Endothelial cell of umbilical vein (primary cell): ENCODE results near the gene TFDP1. TPM values are rescaled to one million over a fixed set of nuclear protein-coding genes. Genes with fewer than 3 reads are reported as not detected.

Experiments
- BruUV-seq: library from RNA; stranded (reverse); fragments of 400-500 nt; replicated peaks from 2 replicates; lab custom pipeline; 2021; lab: Mats Ljungman, UMichigan
- CTCF ChIA-PET: fragments of 300-600, 350-600 bp; sonication (Branson Sonifier 250); formaldehyde crosslinking; loops from one replicate; lab custom pipeline; 2021; ENCODE audit warnings: antibody characterized with exemption, inconsistent platforms; lab: Charles Lee
- POLR2A ChIA-PET: fragments of 300-600, 350-600 bp; sonication (Branson Sonifier 250); formaldehyde crosslinking; loops from one replicate; lab custom pipeline; 2021; ENCODE audit warnings: antibody characterized with exemption, inconsistent platforms; lab: Charles Lee
- DNase-seq: peaks from one replicate; pipeline ENCODE4 v3.0.0-alpha.2; 2011; ENCODE audit warnings: low read depth, low spot score
- FAIRE-seq: peaks from 2 replicates; lab custom pipeline; 2011; peaks lifted over from hg19 to GRCh38; lab: Jason Lieb, UNC
- H2AFZ ChIP-seq: 2 replicates; pipeline ENCODE4 v1.6.0; 2012; ENCODE audit warnings: low read depth, low read length, control low read depth, inconsistent platforms
- H3K27ac ChIP-seq: 2 replicates; pipeline ENCODE4 v1.5.1; 2011; ENCODE audit warnings: low read depth, mild to moderate bottlenecking, control low read depth, low read length, moderate library complexity; ENCODE audit not compliant: insufficient read depth
- H3K27me3 ChIP-seq, 2 experiments: 2 replicates each; pipeline versions ENCODE4 v1.6.0 to v1.6.1; 2011; ENCODE audit warnings: low read length in 2 of 2, mixed read lengths in 1 of 2; ENCODE audit not compliant: control insufficient read depth in 2 of 2, insufficient read depth in 2 of 2
- H3K36me3 ChIP-seq, 2 experiments: 2 replicates in 1 of 2; 3 replicates in 1 of 2; pipeline ENCODE4 v1.5.1; 2011; ENCODE audit warnings: low read length in 2 of 2, mild to moderate bottlenecking in 1 of 2, moderate library complexity in 1 of 2; ENCODE audit not compliant: control insufficient read depth in 2 of 2, insufficient read depth in 2 of 2; ENCODE audit errors: extremely low read depth in 1 of 2
- H3K4me1 ChIP-seq: 3 replicates; pipeline ENCODE4 v1.5.1; 2011; ENCODE audit warnings: mild to moderate bottlenecking, low read length; ENCODE audit not compliant: control insufficient read depth, insufficient read depth; ENCODE audit errors: extremely low read depth
- H3K4me2 ChIP-seq: 2 replicates; pipeline ENCODE4 v1.6.1; 2011; ENCODE audit warnings: low read length, control low read depth, mixed read lengths; ENCODE audit not compliant: insufficient read depth
- H3K4me3 ChIP-seq, 3 experiments: fragments of 200-600 bp in 1 of 3; sonication (generic), shearing (Covaris generic) in 1 of 3; replicated peaks in 1 of 3; 2 replicates each; pipeline ENCODE4 v1.5.1; 2011 to 2016; ENCODE audit warnings: control low read depth in 3 of 3, low read length in 3 of 3, mild to moderate bottlenecking in 2 of 3, inconsistent platforms in 1 of 3, low read depth in 1 of 3, moderate library complexity in 1 of 3; ENCODE audit not compliant: insufficient read depth in 1 of 3
- H3K79me2 ChIP-seq: 2 replicates; pipeline ENCODE4 v1.6.0; 2012; ENCODE audit warnings: low read length, inconsistent platforms; ENCODE audit not compliant: control insufficient read depth, insufficient read depth
- H3K9ac ChIP-seq: replicated peaks from 2 replicates; pipeline ENCODE3; 2011; ENCODE audit warnings: low read length, control low read depth; ENCODE audit not compliant: insufficient read depth; ENCODE audit errors: extremely low read depth
- H3K9me1 ChIP-seq: replicated peaks from 3 replicates; pipeline ENCODE4 v1.6.0; 2011; ENCODE audit warnings: mild to moderate bottlenecking, low read length; ENCODE audit not compliant: control insufficient read depth, insufficient read depth; ENCODE audit errors: extremely low read depth
- H3K9me3 ChIP-seq: replicated peaks from 2 replicates; pipeline ENCODE4 v1.5.1; 2012; ENCODE audit warnings: low read length, inconsistent platforms; ENCODE audit not compliant: control insufficient read depth, insufficient read depth
- H4K20me1 ChIP-seq: replicated peaks from 2 replicates; pipeline ENCODE3; 2011; ENCODE audit warnings: mild to moderate bottlenecking, low read length; ENCODE audit not compliant: control insufficient read depth, insufficient read depth; ENCODE audit errors: extremely low read depth
- EZH2 ChIP-seq: IDR thresholded peaks from 2 replicates; pipeline ENCODE4 v1.6.1; 2012; ENCODE audit warnings: borderline replicate concordance, low read depth, mild to moderate bottlenecking, moderate library complexity, low read length, inconsistent platforms; ENCODE audit not compliant: severe bottlenecking
- FOS ChIP-seq: IDR thresholded peaks from 2 replicates; pipeline ENCODE4 v1.6.1; 2011; ENCODE audit warnings: mild to moderate bottlenecking, low read length, moderate library complexity, borderline replicate concordance; ENCODE audit not compliant: insufficient read depth
- GATA2 ChIP-seq: IDR thresholded peaks from 2 replicates; pipeline ENCODE4 v1.7.0; 2011; ENCODE audit warnings: low read depth, mild to moderate bottlenecking, moderate library complexity, mixed read lengths, low read length; ENCODE audit not compliant: insufficient read length, insufficient read depth
- JUN ChIP-seq: IDR thresholded peaks from 2 replicates; pipeline ENCODE4 v1.6.1; 2011; ENCODE audit warnings: borderline replicate concordance, low read depth; ENCODE audit not compliant: insufficient read length, insufficient read depth
- MYC ChIP-seq: IDR thresholded peaks from one replicate; pipeline ENCODE4 v1.6.1; 2011; ENCODE audit warnings: mild to moderate bottlenecking, low read depth, low read length
- POLR2A ChIP-seq: IDR thresholded peaks from 2 replicates; pipeline ENCODE4 v1.6.1; 2012; ENCODE audit warnings: low read depth, mild to moderate bottlenecking, control low read depth, low read length
- POLR2AphosphoS5 ChIP-seq: IDR thresholded peaks from 2 replicates; pipeline ENCODE4 v1.6.1; 2012; ENCODE audit warnings: low read depth, mild to moderate bottlenecking, control low read depth, low read length, moderate library complexity; ENCODE audit not compliant: insufficient read depth
- dilution Hi-C: fragments of 300-500 bp; cut with MboI; formaldehyde crosslinking; loops from one replicate; pipeline ENCODE4 v1.15.0; 2019; ENCODE audit warnings: low sequenced_read_pairs; ENCODE audit not compliant: extremely low pct_ligation_motif_present
- intact Hi-C: fragments of 100-400 bp; cut with micrococcal nuclease; formaldehyde crosslinking; loops from one replicate; pipeline ENCODE4 v1.10.0; 2022
- polyA plus RNA-seq, 4 experiments: library from polyadenylated mRNA; depleted of rRNA in 3 of 4; stranded (reverse) in 3 of 4; unstranded in 1 of 4; fragments of >200 nt; gene quantifications; 2 replicates each; pipeline versions ENCODE4 v1.2.1 to v1.2.3, GENCODE V29; 2011 to 2012; ENCODE audit warnings: missing spikeins in 1 of 4
- total RNA-seq: library from RNA; stranded (reverse); gene quantifications from 2 replicates; pipeline ENCODE4 v1.2.3, GENCODE V29; 2021
- TF ChIP-seq, protein P1 (sequence below): IDR thresholded peaks from 2 replicates; pipeline ENCODE4 v1.6.1; 2011; ENCODE audit not compliant: insufficient read depth, insufficient read length
- TF ChIP-seq, protein P2 (sequence below), 2 donors: IDR thresholded peaks; 1 replicate in 1 of 2; 2 replicates in 1 of 2; pipeline ENCODE4 v1.5.1; 2011; ENCODE audit warnings: low read length in 2 of 2, mild to moderate bottlenecking in 2 of 2, moderate library complexity in 2 of 2, control low read depth in 1 of 2, inconsistent platforms in 1 of 2, low read depth in 1 of 2; ENCODE audit not compliant: insufficient read depth in 1 of 2; ENCODE audit errors: extremely low read depth in 1 of 2

The TFDP1 gene
- total and polyA plus RNA-seq, 2 donors (not counting 3 experiments of a cell fraction or from before 2014, with no cell fraction given) = 64.3 to 137 TPM

- DNase-seq (no peak), FAIRE-seq (no peak)
- Histone ChIP-seq H3K4me1 (no peaks in the 10 kb centered on the region), H3K79me2 (no peaks in the 10 kb centered on the region), H3K4me2 (no peak overlapping the region), H3K36me3 (no peaks in the 10 kb centered on the region), H2AFZ (no peak overlapping the region), H3K9ac (no peak overlapping the region), H3K27ac (no peak overlapping the region), H3K4me3 (no peak overlapping the region), H4K20me1 (no peaks in the 10 kb centered on the region), H3K9me3 (no peaks in the 10 kb centered on the region), H3K9me1 (no peaks in the 10 kb centered on the region), H3K27me3 (no peaks in the 10 kb centered on the region)
- TF ChIP-seq FOS (no peak), MYC (no peak), POLR2A (no peak), JUN (no peak), EZH2 (no peak)
- TF ChIP-seq, protein P1, sequence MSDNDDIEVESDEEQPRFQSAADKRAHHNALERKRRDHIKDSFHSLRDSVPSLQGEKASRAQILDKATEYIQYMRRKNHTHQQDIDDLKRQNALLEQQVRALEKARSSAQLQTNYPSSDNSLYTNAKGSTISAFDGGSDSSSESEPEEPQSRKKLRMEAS = no peak
- dilution Hi-C loops = no loop called here
- intact Hi-C loops = no loop called here
- no TSS peak for BruUV-seq
- CTCF ChIA-PET = interaction anchor here (2.5 kb wide), 1 partner anchor 55 kb away, joined by 8 read pairs; no protein-coding TSS in a partner anchor
- POLR2A ChIA-PET = no interaction called here
These were observed 85.3 kb downstream of the TFDP1 start for GRCh38 chr13:113669755-113670341.

DNA sequence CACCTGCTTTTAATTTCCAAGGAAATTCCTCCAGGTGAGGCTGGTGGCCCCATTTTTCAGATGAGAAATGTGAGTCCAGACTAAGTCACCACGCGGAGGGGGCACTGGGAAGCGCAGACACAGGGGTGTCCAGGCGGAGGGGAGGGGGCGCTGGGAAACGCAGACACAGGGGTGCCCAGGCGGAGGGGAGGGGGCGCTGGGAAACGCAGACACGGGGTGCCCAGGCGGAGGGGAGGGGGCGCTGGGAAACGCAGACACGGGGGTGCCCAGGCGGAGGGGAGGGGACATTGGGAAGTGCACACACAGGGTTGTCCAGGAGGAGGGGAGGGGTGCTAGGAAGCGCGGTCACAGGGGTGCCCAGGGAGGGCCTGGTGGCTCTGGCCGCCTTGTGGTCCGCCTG is 86.0 kb downstream of the TFDP1 start:
- ChIA-PET POLR2A (no interaction called here), CTCF (interaction anchor here (0.9 to 2.5 kb wide), 2 partner anchors 54 to 234 kb away, joined by 3 to 8 read pairs; no protein-coding TSS in a partner anchor)
- no peaks in the 10 kb centered on the region for H3K79me2 ChIP-seq
- no peak for FAIRE-seq
- no peaks in the 10 kb centered on the region for H3K9me1 ChIP-seq
- no peak for TF ChIP-seq EZH2
- TF ChIP-seq FOS = no peak
- TF ChIP-seq, protein P2, sequence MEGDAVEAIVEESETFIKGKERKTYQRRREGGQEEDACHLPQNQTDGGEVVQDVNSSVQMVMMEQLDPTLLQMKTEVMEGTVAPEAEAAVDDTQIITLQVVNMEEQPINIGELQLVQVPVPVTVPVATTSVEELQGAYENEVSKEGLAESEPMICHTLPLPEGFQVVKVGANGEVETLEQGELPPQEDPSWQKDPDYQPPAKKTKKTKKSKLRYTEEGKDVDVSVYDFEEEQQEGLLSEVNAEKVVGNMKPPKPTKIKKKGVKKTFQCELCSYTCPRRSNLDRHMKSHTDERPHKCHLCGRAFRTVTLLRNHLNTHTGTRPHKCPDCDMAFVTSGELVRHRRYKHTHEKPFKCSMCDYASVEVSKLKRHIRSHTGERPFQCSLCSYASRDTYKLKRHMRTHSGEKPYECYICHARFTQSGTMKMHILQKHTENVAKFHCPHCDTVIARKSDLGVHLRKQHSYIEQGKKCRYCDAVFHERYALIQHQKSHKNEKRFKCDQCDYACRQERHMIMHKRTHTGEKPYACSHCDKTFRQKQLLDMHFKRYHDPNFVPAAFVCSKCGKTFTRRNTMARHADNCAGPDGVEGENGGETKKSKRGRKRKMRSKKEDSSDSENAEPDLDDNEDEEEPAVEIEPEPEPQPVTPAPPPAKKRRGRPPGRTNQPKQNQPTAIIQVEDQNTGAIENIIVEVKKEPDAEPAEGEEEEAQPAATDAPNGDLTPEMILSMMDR (IDR thresholded peaks at IDR 0.05; ENCODE audit: extremely low read depth in 1 of 2, insufficient read depth in 1 of 2, low read depth in 1 of 2, low read length in 2 of 2) = no peak
- no peak for TF ChIP-seq GATA2
- no peak for TF ChIP-seq JUN
- no peak for TF ChIP-seq POLR2AphosphoS5
- no peak for TF ChIP-seq MYC
- TF ChIP-seq POLR2A = no peak
- DNase-seq = no peak
- no peaks in the 10 kb centered on the region for H3K27me3 ChIP-seq
- no peaks in the 10 kb centered on the region for H3K36me3 ChIP-seq
- no peak overlapping the region for H3K4me3 ChIP-seq
- no peaks in the 10 kb centered on the region for H4K20me1 ChIP-seq
- H3K9ac ChIP-seq = no peak overlapping the region
- dilution Hi-C loops = no loop called here
- no peaks in the 10 kb centered on the region for H3K9me3 ChIP-seq
- H3K4me2 ChIP-seq = no peak overlapping the region
- no peaks in the 10 kb centered on the region for H3K4me1 ChIP-seq
- H3K27ac ChIP-seq = no peak overlapping the region
- no TSS peak for BruUV-seq
- no peak overlapping the region for H2AFZ ChIP-seq
- intact Hi-C loops = no loop called here
